Panc1 (cell line): Measurements from ENCODE around the gene SLC12A7. TPM values are rescaled to one million over a fixed set of nuclear protein-coding genes. Genes with fewer than 3 reads are reported as not detected.

Source experiments
- ATAC-seq: fragments of 200-7000 bp; cut with Tn5 transposase; 2 replicates; pipeline ENCODE4 v1.9.1; 2020; ENCODE audit warnings: mild to moderate bottlenecking, moderate library complexity
- BruUV-seq: library from RNA; stranded (reverse); fragments of 400-500 nt; replicated peaks from 2 replicates; lab custom pipeline; 2021; lab: Mats Ljungman, UMichigan
- CTCF ChIA-PET: fragments of 300-600 bp; sonication (Branson Sonifier 250); formaldehyde crosslinking; loops from one replicate; lab custom pipeline; 2022; ENCODE audit warnings: antibody characterized with exemption; lab: Charles Lee
- POLR2A ChIA-PET: fragments of 300-600 bp; sonication (Branson Sonifier 250); formaldehyde crosslinking; loops from one replicate; lab custom pipeline; 2022; ENCODE audit warnings: antibody characterized with exemption; lab: Charles Lee
- DNase-seq: peaks from one replicate; pipeline ENCODE4 v3.0.0-alpha.2; 2010; ENCODE audit warnings: low read depth, low spot score
- H3K27ac ChIP-seq: 2 replicates; pipeline ENCODE4 v1.5.1; 2011; ENCODE audit warnings: mild to moderate bottlenecking, low read length, inconsistent platforms
- H3K27me3 ChIP-seq: fragments of 200-500 bp; sonication (Bioruptor generic); 2 replicates; pipeline ENCODE4 v1.6.0; 2014; ENCODE audit warnings: low read length, inconsistent platforms; ENCODE audit not compliant: control insufficient read depth, insufficient read depth
- H3K36me3 ChIP-seq: fragments of 200-500 bp; sonication (Bioruptor generic); 2 replicates; pipeline ENCODE4 v1.5.1; 2014; ENCODE audit warnings: inconsistent platforms, mild to moderate bottlenecking, low read length, moderate library complexity; ENCODE audit not compliant: control insufficient read depth, insufficient read depth
- H3K4me1 ChIP-seq: 2 replicates; pipeline ENCODE4 v1.5.1; 2011; ENCODE audit warnings: inconsistent platforms, mild to moderate bottlenecking, low read length, moderate library complexity; ENCODE audit not compliant: control insufficient read depth, insufficient read depth
- H3K4me3 ChIP-seq, 2 experiments: 2 replicates each; pipeline ENCODE4 v1.5.1; 2011 to 2012; ENCODE audit warnings: low read depth in 2 of 2, low read length in 2 of 2, mild to moderate bottlenecking in 2 of 2, inconsistent platforms in 1 of 2, moderate library complexity in 1 of 2
- H3K9me3 ChIP-seq: fragments of 200-500 bp; sonication (Bioruptor generic); 2 replicates; pipeline ENCODE4 v1.5.1; 2014; ENCODE audit warnings: low read depth, mild to moderate bottlenecking, inconsistent platforms, low read length, moderate library complexity; ENCODE audit not compliant: control insufficient read depth, insufficient read depth
- CTCF ChIP-seq: fragments of 450-650 bp; IDR thresholded peaks from 2 replicates; pipeline ENCODE4 v1.5.1; 2017; ENCODE audit warnings: mild to moderate bottlenecking
- POLR2AphosphoS5 ChIP-seq: IDR thresholded peaks from 2 replicates; pipeline ENCODE4 v1.6.1; 2012; ENCODE audit warnings: mild to moderate bottlenecking, low read depth, low read length, moderate library complexity
- REST ChIP-seq, 2 experiments: IDR thresholded peaks; 2 replicates each; pipeline ENCODE4 v1.6.1; 2011 to 2012; ENCODE audit warnings: low read depth in 2 of 2, control low read depth in 1 of 2, low read length in 1 of 2, mild to moderate bottlenecking in 1 of 2, moderate library complexity in 1 of 2; ENCODE audit not compliant: insufficient read depth in 1 of 2
- SIN3A ChIP-seq: IDR thresholded peaks from 2 replicates; pipeline ENCODE4 v1.6.1; 2012; ENCODE audit warnings: low read depth, mild to moderate bottlenecking, low read length, moderate library complexity, borderline replicate concordance; ENCODE audit not compliant: insufficient read depth
- TCF7L2 ChIP-seq: IDR thresholded peaks from 2 replicates; pipeline ENCODE4 v1.6.1; 2011; ENCODE audit warnings: mild to moderate bottlenecking, low read depth, low read length, inconsistent platforms
- in situ Hi-C: cut with HindIII; loops from 2 replicates; pipeline ENCODE4 v1.10.0; 2016; ENCODE audit warnings: low sequenced_read_pairs, low pct_unique_long_range_greater_than_20kb
- intact Hi-C: fragments of 100-400 bp; cut with micrococcal nuclease; formaldehyde crosslinking; loops from one replicate; pipeline ENCODE4 v1.10.0; 2022; ENCODE audit not compliant: unreplicated experiment
- total RNA-seq: library from RNA; stranded (reverse); gene quantifications from one replicate; pipeline ENCODE4 v1.2.1, GENCODE V29; 2021; ENCODE audit not compliant: unreplicated experiment

Gene SLC12A7
- total RNA-seq, 1 experiment from 2014 or later: 297 TPM

GRCh38 chr5:1079961-1080360, 31.9 kb downstream of the SLC12A7 start:
- ChIA-PET POLR2A (no interaction called here), CTCF (no interaction called here)
- no peak for TF ChIP-seq SIN3A
- TF ChIP-seq TCF7L2: no peak
- TF ChIP-seq POLR2AphosphoS5: no peak
- no peak for TF ChIP-seq CTCF
- no peak for TF ChIP-seq REST (IDR thresholded peaks at IDR 0.05; ENCODE audit: insufficient read depth in 1 of 2, low read depth in 2 of 2, low read length in 1 of 2)
- Histone ChIP-seq H3K9me3 (no peaks in the 10 kb centered on the region), H3K36me3 (peaks cover 4% of the 10 kb centered on the region), H3K27ac (no peak overlapping the region), H3K4me1 (peaks cover 10% of the 10 kb centered on the region), H3K4me3 (no peak overlapping the region), H3K27me3 (no peaks in the 10 kb centered on the region)
- BruUV-seq: no TSS peak
- intact Hi-C loops: no loop called here
- DNase-seq: no peak
- in situ Hi-C loops: no loop called here
- ATAC-seq: no peak

- in situ Hi-C loops: no loop called here
Observed at GRCh38 chr5:1079486-1079885, 32.4 kb downstream of the SLC12A7 start.

More at GRCh38 chr5:1079486-1079885, 32.4 kb downstream of the SLC12A7 start:
- TF ChIP-seq TCF7L2: no peak
- no peak for TF ChIP-seq CTCF
- no peak for TF ChIP-seq REST (IDR thresholded peaks at IDR 0.05; ENCODE audit: insufficient read depth in 1 of 2, low read depth in 2 of 2, low read length in 1 of 2)
- no peak for TF ChIP-seq SIN3A
- TF ChIP-seq POLR2AphosphoS5: no peak
- H3K36me3 ChIP-seq: peaks cover 4% of the 10 kb centered on the region; the same call in 1 of the 2 replicates
- BruUV-seq: no TSS peak
- no peaks in the 10 kb centered on the region for H3K27me3 ChIP-seq
- no peak overlapping the region for H3K4me3 ChIP-seq
- H3K9me3 ChIP-seq: no peaks in the 10 kb centered on the region
- DNase-seq (no peak), ATAC-seq (no peak)
- intact Hi-C loops: no loop called here
- CTCF ChIA-PET: no interaction called here
- POLR2A ChIA-PET: no interaction called here
- peaks cover 10% of the 10 kb centered on the region for H3K4me1 ChIP-seq
- no peak overlapping the region for H3K27ac ChIP-seq
